PC-9 (cell line): ENCODE data around the gene COG4.

Source experiments
- CTCF ChIP-seq: fragments of 200-600 bp; sonication (generic); conservative IDR thresholded peaks from 2 replicates; pipeline ENCODE4 v1.6.1; 2017; ENCODE audit warnings: mixed run types, antibody characterized with exemption, mild to moderate bottlenecking, moderate library complexity
- EZH2 ChIP-seq: fragments of 200-600 bp; sonication (generic); IDR thresholded peaks from 2 replicates; pipeline ENCODE4 v1.8.0; 2017; ENCODE audit warnings: antibody characterized with exemption, low read depth

GRCh38 chr16:70523743-70524398, 517 bp upstream of the COG4 start, which contains the start of gene SF3B3:
- TF ChIP-seq CTCF (no peak), EZH2 (no peak)
